WI38 (cell line): Measurements from ENCODE around the gene SCLY.

Experiments used
- H3K4me3 ChIP-seq: 2 replicates; pipeline ENCODE4 v1.5.1; 2011; ENCODE audit warnings: low read depth, mild to moderate bottlenecking, control low read depth, low read length
- TF ChIP-seq, protein P1 (sequence below): IDR thresholded peaks from 2 replicates; pipeline ENCODE4 v1.5.1; 2012; ENCODE audit warnings: low read depth, mild to moderate bottlenecking, control low read depth, low read length

The SCLY gene

DNA sequence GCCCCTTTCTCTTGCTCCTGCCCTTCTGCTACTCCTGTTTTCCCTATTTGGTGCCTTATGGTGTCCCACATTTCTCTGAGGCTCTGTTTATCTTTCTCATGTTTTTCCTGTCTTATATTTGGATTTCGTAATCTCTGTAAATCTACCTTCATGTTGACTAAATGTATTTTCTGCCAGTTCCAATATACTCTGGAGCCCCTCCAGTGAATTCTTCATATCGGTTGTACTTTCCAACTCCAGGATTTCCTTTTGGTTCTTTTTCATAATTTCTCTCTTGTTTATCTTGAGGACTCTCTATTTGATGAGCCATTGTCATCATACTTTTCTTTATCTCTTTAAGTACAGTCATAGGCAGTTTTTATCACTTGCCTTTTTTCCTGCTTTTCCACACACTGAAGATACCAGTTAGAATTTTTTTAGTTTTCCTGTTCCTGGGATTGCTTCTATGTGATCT is 19.1 kb downstream of the SCLY start:
- TF ChIP-seq, protein P1, sequence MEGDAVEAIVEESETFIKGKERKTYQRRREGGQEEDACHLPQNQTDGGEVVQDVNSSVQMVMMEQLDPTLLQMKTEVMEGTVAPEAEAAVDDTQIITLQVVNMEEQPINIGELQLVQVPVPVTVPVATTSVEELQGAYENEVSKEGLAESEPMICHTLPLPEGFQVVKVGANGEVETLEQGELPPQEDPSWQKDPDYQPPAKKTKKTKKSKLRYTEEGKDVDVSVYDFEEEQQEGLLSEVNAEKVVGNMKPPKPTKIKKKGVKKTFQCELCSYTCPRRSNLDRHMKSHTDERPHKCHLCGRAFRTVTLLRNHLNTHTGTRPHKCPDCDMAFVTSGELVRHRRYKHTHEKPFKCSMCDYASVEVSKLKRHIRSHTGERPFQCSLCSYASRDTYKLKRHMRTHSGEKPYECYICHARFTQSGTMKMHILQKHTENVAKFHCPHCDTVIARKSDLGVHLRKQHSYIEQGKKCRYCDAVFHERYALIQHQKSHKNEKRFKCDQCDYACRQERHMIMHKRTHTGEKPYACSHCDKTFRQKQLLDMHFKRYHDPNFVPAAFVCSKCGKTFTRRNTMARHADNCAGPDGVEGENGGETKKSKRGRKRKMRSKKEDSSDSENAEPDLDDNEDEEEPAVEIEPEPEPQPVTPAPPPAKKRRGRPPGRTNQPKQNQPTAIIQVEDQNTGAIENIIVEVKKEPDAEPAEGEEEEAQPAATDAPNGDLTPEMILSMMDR = no peak
- H3K4me3 ChIP-seq = no peak overlapping the region

DNA sequence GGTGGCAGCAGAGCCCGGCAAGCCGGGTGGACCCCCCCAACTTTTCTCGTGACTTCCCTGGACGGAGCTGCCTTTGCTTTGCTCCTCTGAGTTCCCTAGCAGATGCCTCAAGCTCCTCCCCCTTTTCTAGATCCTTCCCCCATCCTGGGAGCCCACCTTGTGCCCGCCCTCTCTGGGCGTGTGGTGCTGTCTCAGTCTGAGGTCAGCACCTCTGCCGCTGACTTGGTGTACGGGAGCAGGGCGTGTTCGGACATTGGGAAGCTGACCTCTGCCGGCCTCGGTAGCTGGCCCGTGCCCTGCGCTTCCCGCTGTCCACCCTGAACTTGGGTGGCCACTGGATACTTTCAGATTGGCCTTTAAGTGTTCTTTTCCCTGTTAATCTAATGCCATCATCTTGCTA is 19.7 kb downstream of the SCLY start:
- TF ChIP-seq, protein P1 = no peak
- H3K4me3 ChIP-seq = no peak overlapping the region

DNA sequence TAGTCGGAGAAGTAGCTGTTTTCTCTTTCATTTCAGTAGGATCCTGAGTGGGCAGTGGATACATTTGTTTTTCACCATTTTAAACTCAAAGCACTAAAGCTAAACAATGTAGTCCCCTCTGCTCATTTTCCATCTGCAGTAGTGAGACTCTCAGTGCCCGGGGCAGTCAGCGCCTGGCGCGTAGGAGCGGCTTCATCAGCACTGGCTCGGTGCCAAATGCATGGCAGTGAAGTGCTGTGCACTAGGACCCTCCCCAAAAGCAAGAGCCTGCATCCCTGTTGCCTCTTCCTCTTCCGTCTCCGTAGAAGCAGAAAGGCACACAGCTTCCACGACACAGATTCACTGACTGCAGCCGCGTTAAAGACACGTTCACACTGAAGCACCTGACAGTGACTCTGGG is 20.3 kb downstream of the SCLY start:
- TF ChIP-seq, protein P1 = no peak
- no peak overlapping the region for H3K4me3 ChIP-seq

DNA sequence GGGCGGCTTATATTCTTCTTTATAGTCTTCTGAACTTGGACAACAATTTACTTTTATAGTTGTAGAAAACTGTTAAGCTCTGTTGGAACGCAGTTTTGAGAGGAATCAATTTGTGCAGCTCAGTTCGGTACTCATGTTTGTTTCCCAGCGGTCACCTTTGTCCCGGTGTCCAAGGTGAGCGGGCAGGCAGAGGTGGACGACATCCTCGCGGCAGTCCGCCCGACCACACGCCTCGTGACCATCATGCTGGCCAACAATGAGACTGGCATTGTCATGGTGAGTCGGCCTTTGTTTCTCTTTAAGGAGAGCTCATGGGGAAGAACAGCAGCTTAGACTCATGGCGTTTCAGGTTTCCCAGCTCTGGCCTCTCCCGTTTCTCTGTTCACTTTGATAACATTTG is 20.8 kb downstream of the SCLY start:
- H3K4me3 ChIP-seq = no peak overlapping the region
- TF ChIP-seq, protein P1 = no peak

DNA sequence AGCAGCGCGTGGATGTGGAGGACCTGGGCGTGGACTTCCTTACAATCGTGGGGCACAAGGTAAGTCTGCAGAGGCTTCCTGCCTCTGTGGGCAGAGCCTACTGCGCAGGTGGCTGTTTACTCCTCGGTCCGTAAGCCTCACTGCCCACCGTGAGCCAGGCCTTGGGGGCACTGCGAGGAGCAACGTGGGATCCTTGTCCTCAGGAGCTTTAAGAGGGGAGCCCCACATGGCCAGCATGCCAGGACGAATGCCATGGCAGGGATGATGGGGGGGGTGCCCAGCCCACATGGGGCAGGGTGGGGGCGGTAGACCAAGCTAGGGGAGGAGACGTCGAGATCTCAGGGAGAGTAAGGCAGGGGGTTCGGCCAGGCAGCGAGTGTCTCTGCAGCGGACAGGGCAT is 21.4 kb downstream of the SCLY start:
- no peak overlapping the region for H3K4me3 ChIP-seq
- TF ChIP-seq, protein P1 = no peak

DNA sequence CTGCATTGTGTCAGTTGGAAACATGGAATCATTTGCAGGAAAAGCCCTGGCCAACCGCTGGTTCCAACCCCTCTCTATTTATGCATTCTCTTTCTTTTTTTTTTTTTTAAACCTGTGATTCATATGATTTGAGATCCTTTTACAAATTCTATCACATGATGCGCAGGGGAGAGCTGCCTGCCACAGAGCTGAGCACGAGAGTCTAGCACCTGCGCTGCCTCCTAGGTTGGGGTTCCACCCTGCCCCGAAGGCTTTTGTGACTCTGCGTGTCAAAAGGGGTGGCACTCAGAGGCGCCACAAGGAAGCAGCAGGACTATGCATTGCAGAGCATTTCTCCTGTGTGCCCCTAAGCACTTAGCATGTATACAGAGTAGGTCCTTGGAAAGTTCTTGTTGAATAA is 22.0 kb downstream of the SCLY start:
- no peak overlapping the region for H3K4me3 ChIP-seq
- TF ChIP-seq, protein P1 = no peak

DNA sequence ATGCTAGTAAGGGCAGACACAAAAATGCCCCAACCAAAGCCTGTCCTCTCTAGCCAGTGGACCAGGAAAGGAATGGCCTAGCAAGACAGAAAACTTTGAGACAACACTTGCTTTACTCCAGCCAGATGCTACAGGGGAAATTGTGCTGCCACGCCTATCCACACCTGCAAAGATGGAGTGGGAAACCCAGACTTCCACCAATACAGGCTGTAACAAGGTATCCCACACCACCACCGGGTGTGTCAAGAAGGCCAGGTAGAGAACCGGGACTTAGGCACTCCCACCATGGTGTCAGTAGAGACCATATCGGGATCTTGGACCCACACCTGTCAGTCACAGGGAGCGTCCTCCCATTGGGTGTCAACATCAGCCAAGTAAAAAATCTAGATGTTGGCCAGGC is 23.1 kb downstream of the SCLY start:
- TF ChIP-seq, protein P1 = no peak
- H3K4me3 ChIP-seq = no peak overlapping the region
